H1 (cell line): ENCODE measurements around the gene LRRK1. TPM values are rescaled to one million over a fixed set of nuclear protein-coding genes. Genes with fewer than 3 reads are reported as not detected.

Experiments
- ATF3 ChIP-seq: IDR thresholded peaks from 2 replicates; pipeline ENCODE4 v1.6.1; 2011; ENCODE audit warnings: low read depth, mild to moderate bottlenecking, low read length; ENCODE audit not compliant: insufficient read depth
- polyA plus RNA-seq, 7 experiments: library from polyadenylated mRNA; depleted of rRNA in 3 of 7; stranded (reverse) in 5 of 7; unstranded in 2 of 7; fragments of >200 nt in 5 of 7; fragments of 200-250 nt in 2 of 7; gene quantifications; 1 replicate in 5 of 7; 2 replicates in 1 of 7; 4 replicates in 1 of 7; pipeline versions ENCODE4 v1.2.1 to v1.2.3, GENCODE V29; 2011 to 2013; ENCODE audit warnings: missing spikeins in 2 of 7, mixed read lengths in 2 of 7
- total RNA-seq: library from RNA; stranded (reverse); fragmentation: NEBNext Ultra II Directional; extraction: Animal tissue kit (Norgen Biotek cat#: 25700); gene quantifications from 2 replicates; pipeline ENCODE4 v1.2.1, GENCODE V29; 2021

LRRK1 gene
- total and polyA plus RNA-seq, 2 of the 8 experiments (the other 6 are each of a cell fraction or from before 2014, with no cell fraction given), result 1.2 to 3.6 TPM

- no peak for TF ChIP-seq ATF3
These were observed 43.7 kb upstream of the LRRK1 start (continued) for GRCh38 chr15:100875495-100875894.
